ENCODE results near the gene ARHGEF7. TPM values are rescaled to one million over a fixed set of nuclear protein-coding genes. Genes with fewer than 3 reads are reported as not detected.
A peak's percentile ranks its signal among the peaks of the same experiment; 100 is the strongest.

ARHGEF7 gene
- total and polyA plus RNA-seq, 4 donors, result 16.2 to 132 (median 100) TPM

DNA sequence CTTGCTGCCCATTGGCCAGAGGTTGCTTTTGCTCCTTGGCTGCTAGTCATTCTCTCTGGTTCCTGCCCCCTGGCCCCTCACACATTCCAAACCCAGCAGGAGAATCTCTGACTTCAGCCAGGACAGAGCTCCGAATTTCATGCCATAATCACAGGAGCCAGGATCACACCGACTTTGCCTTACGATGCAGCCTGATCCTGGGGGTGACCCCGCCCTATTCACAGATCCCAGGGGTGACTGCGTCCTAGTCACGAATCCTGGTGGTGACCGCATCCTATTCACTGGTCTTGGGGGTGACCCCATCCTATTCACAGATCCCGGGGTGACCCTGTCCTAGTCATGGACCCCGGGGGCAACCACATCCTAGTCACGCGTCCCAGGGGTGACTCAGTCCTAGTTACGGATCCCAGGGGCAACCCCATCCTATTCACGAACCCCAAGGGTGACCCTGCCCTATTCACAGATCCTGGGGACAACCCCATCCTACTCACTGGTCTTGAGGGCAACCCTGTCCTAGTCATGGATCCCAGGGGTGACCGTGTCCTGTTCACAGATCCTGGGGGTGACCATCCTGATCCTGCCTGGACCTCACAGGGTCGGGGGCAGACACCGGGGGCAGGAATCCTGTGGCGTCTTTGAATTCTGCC is 198.0 kb downstream of the ARHGEF7 start:
- 97 to 98% methylated on average over 17 of the region's 17 CpGs for WGBS, 2 donors
- Histone ChIP-seq H3K27ac (ENCODE audit: low read depth in 1 of 2, low read length in 2 of 2) (no peak overlapping the region), H3K36me3 (ENCODE audit: control insufficient read depth in 1 of 2, insufficient read depth in 2 of 2, low read length in 1 of 2) (peaks cover 0 to 1% of the 10 kb centered on the region in 2 donors), H3K9me3 (ENCODE audit: control insufficient read depth, low read length) (no peaks in the 10 kb centered on the region), H3K4me1 (ENCODE audit: control insufficient read depth in 1 of 2, insufficient read depth in 2 of 2, low read length in 2 of 2) (no peaks in the 10 kb centered on the region), H3K27me3 (ENCODE audit: control insufficient read depth in 1 of 2, insufficient read depth in 2 of 2, low read length in 1 of 2) (no peaks in the 10 kb centered on the region), H3K4me3 (ENCODE audit: low read length in 2 of 2) (no peak overlapping the region)
- ATAC-seq (ENCODE audit: low FRiP score) (no peak), DNase-seq (no peak)
- intact Hi-C loops (cut with DNase I), result no loop called here

DNA sequence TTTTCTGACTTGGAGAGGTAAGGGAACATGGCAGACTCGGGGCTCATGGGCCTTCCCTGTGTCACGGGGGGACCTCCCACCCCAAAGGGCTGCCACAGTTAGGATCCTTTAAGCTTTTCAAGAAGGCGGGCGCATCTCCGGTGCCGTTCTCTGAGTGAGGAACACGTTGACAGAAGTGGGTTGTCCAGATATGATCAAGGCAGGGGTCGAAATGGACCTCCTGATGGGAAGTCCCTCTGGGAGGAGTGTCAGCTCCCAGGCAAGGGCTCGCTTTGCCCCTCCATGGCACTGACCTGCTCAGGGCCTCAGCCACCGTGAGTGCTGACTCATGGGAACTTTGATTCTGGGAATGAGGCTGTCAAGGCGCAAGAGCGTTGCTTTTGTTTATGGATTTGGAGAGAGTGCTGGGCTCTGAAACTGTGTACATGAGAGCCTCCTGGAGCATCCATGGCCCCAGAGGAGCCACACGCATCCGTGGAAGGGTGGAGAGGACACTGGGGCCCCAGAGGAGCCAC is 198.9 kb downstream of the ARHGEF7 start:
- no peak for ATAC-seq (ENCODE audit: low FRiP score)
- intact Hi-C loops (cut with DNase I), result no loop called here
- Histone ChIP-seq H3K4me1 (ENCODE audit: control insufficient read depth in 1 of 2, insufficient read depth in 2 of 2, low read length in 2 of 2) (no peaks in the 10 kb centered on the region), H3K9me3 (ENCODE audit: control insufficient read depth, low read length) (no peaks in the 10 kb centered on the region), H3K4me3 (ENCODE audit: low read length in 2 of 2) (no peak overlapping the region), H3K27me3 (ENCODE audit: control insufficient read depth in 1 of 2, insufficient read depth in 2 of 2, low read length in 1 of 2) (no peaks in the 10 kb centered on the region), H3K36me3 (ENCODE audit: control insufficient read depth in 1 of 2, insufficient read depth in 2 of 2, low read length in 1 of 2) (peaks cover 0 to 1% of the 10 kb centered on the region in 2 donors), H3K27ac (ENCODE audit: low read depth in 1 of 2, low read length in 2 of 2) (no peak overlapping the region)
- 79 to 82% methylated on average over 14 of the region's 14 CpGs for WGBS, 2 donors
- no peak for DNase-seq

DNA sequence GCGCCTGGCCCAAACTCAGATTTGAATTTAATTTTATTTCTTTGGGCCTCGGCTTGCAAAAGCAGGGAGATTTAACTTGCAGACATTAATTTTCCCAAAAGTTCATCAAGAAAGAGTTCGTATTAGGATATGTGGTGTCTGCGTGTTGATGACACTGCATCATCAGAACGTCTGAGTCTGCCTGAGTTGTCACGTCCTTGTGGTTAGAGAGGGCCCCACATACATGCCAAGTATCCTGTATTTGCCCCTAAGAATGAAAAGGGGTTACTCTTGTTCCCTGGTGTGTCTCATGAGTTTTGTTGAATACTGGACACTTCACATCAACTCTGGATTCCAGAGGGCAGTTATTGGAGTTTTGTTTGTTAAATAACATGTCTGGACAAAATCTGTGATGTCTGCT is 199.7 kb downstream of the ARHGEF7 start:
- H3K27me3 ChIP-seq (ENCODE audit: control insufficient read depth in 1 of 2, insufficient read depth in 2 of 2, low read length in 1 of 2), result no peaks in the 10 kb centered on the region
- H3K4me3 ChIP-seq (ENCODE audit: low read length in 2 of 2), result no peak overlapping the region
- peaks cover 0 to 1% of the 10 kb centered on the region in 2 donors for H3K36me3 ChIP-seq (ENCODE audit: control insufficient read depth in 1 of 2, insufficient read depth in 2 of 2, low read length in 1 of 2)
- 79 to 85% methylated on average over 6 of the region's 6 CpGs for WGBS, 2 donors
- H3K9me3 ChIP-seq (ENCODE audit: control insufficient read depth, low read length), result no peaks in the 10 kb centered on the region
- H3K27ac ChIP-seq (ENCODE audit: low read depth in 1 of 2, low read length in 2 of 2), result no peak overlapping the region
- H3K4me1 ChIP-seq (ENCODE audit: control insufficient read depth in 1 of 2, insufficient read depth in 2 of 2, low read length in 2 of 2), result no peaks in the 10 kb centered on the region
- ATAC-seq (ENCODE audit: low FRiP score) (no peak), DNase-seq (no peak)
- intact Hi-C loops (cut with DNase I), result no loop called here

DNA sequence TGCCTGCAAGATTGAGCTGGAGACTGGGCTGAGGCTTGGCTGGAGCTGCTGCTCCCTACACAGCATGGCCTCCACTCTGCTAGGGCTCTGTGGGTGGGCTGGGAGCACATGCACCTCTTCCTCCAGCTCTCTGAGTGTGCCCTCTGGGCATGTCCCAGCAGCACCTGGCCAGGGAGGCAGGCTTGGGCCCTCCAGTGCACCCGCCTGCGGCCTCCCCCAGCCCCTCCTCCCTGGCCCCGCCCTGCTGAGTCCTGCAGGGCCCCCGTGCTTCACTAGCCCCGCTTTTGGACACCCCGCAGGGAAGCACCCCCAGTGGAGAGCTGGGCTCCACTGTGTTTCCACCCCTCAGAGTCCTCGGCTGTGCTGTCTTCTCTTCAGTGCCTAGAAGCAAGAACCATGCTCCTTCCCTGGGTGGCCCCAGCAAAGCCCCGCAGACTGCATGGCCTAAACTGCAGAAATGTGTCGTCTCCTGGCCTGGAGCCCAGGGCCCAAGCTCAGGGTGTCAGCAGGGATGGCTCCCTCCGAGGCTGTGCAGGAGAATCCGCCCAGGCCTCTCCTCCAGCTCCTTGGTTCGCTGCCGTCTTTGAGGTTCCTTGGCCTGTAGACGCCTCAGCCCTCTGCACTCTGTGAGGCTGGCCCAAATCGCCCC is 200.4 kb downstream of the ARHGEF7 start:
- no peaks in the 10 kb centered on the region for H3K9me3 ChIP-seq (ENCODE audit: control insufficient read depth, low read length)
- peaks cover 0 to 1% of the 10 kb centered on the region in 2 donors for H3K36me3 ChIP-seq (ENCODE audit: control insufficient read depth in 1 of 2, insufficient read depth in 2 of 2, low read length in 1 of 2)
- H3K27ac ChIP-seq (ENCODE audit: low read depth in 1 of 2, low read length in 2 of 2), result peak overlapping the region in 1 of 2 donors; percentile 8
- ATAC-seq (ENCODE audit: low FRiP score) (peak; percentile 16), DNase-seq (no peak)
- 71 to 77% methylated on average over 15 of the region's 15 CpGs for WGBS, 2 donors
- no peaks in the 10 kb centered on the region for H3K4me1 ChIP-seq (ENCODE audit: control insufficient read depth in 1 of 2, insufficient read depth in 2 of 2, low read length in 2 of 2)
- intact Hi-C loops (cut with DNase I), result no loop called here
- no peaks in the 10 kb centered on the region for H3K27me3 ChIP-seq (ENCODE audit: control insufficient read depth in 1 of 2, insufficient read depth in 2 of 2, low read length in 1 of 2)
- no peak overlapping the region for H3K4me3 ChIP-seq (ENCODE audit: low read length in 2 of 2)

DNA sequence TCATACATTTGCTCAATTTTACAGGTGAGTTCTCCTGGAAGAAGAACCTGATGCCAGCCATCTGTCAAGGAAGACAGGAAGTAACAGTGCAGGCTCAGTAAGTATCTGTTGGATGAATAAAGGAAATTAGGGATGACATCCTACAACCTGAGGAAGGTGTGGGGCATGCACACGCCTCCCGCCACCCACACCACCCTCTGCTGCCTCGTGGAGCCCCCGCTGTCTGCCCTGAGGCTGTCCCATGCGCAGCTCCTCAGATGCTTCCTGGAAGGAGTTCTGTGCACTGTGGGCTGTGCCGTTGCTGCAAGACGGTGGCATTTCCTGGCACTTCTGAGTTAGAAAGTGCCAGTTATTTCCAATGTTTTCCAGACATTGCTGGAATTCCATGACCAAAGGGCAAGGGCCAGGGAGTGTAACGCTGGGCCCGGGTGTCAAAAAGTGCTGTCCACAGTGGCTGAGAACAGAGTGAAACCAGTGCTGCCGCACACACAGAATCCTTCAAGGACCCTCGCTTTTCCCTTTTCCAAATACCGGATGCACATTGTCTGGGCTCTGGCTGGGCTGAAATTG is 201.1 kb downstream of the ARHGEF7 start:
- Histone ChIP-seq H3K4me3 (ENCODE audit: low read length in 2 of 2) (no peak overlapping the region), H3K27me3 (ENCODE audit: control insufficient read depth in 1 of 2, insufficient read depth in 2 of 2, low read length in 1 of 2) (no peaks in the 10 kb centered on the region), H3K27ac (ENCODE audit: low read depth in 1 of 2, low read length in 2 of 2) (peak overlapping the region in 1 of 2 donors; percentile 4), H3K36me3 (ENCODE audit: control insufficient read depth in 1 of 2, insufficient read depth in 2 of 2, low read length in 1 of 2) (peaks cover 0 to 1% of the 10 kb centered on the region in 2 donors), H3K9me3 (ENCODE audit: control insufficient read depth, low read length) (no peaks in the 10 kb centered on the region), H3K4me1 (ENCODE audit: control insufficient read depth in 1 of 2, insufficient read depth in 2 of 2, low read length in 2 of 2) (no peaks in the 10 kb centered on the region)
- intact Hi-C loops (cut with DNase I), result no loop called here
- ATAC-seq (ENCODE audit: low FRiP score), result no peak
- DNase-seq, result no peak
- WGBS, 2 donors, result 27 to 40% methylated on average over 12 of the region's 12 CpGs

DNA sequence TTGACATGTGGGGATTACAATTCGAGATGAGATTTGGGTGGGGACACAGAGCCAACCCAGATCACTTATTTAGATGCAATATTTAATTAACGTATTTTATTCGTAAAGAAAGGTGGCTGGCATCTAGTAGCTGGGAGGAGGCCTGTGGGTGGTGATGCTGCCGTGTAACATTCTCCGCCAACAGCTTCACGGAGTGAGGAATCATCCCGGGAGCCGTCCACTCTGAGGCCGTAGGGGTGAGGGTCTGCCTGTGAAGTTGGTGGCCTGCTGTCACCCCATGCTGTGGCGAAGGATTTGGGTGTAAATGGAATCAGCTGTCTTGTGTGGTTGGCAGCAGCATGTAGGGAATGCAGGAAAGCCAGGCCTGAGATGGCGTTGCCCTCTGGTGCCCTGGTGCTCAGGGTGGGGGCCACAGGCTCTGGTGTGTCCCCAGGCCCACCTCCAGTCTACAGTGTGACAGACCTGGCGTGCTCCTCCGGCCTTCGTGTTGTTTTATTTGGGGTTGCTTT is 202.0 kb downstream of the ARHGEF7 start:
- Histone ChIP-seq H3K27me3 (ENCODE audit: control insufficient read depth in 1 of 2, insufficient read depth in 2 of 2, low read length in 1 of 2) (no peaks in the 10 kb centered on the region), H3K9me3 (ENCODE audit: control insufficient read depth, low read length) (no peaks in the 10 kb centered on the region), H3K4me3 (ENCODE audit: low read length in 2 of 2) (no peak overlapping the region), H3K27ac (ENCODE audit: low read depth in 1 of 2, low read length in 2 of 2) (no peak overlapping the region), H3K36me3 (ENCODE audit: control insufficient read depth in 1 of 2, insufficient read depth in 2 of 2, low read length in 1 of 2) (peaks cover 0 to 1% of the 10 kb centered on the region in 2 donors), H3K4me1 (ENCODE audit: control insufficient read depth in 1 of 2, insufficient read depth in 2 of 2, low read length in 2 of 2) (no peaks in the 10 kb centered on the region)
- DNase-seq (no peak), ATAC-seq (ENCODE audit: low FRiP score) (no peak)
- intact Hi-C loops (cut with DNase I), result no loop called here
- WGBS, 2 donors, result 93% methylated on average over 14 of the region's 14 CpGs

DNA sequence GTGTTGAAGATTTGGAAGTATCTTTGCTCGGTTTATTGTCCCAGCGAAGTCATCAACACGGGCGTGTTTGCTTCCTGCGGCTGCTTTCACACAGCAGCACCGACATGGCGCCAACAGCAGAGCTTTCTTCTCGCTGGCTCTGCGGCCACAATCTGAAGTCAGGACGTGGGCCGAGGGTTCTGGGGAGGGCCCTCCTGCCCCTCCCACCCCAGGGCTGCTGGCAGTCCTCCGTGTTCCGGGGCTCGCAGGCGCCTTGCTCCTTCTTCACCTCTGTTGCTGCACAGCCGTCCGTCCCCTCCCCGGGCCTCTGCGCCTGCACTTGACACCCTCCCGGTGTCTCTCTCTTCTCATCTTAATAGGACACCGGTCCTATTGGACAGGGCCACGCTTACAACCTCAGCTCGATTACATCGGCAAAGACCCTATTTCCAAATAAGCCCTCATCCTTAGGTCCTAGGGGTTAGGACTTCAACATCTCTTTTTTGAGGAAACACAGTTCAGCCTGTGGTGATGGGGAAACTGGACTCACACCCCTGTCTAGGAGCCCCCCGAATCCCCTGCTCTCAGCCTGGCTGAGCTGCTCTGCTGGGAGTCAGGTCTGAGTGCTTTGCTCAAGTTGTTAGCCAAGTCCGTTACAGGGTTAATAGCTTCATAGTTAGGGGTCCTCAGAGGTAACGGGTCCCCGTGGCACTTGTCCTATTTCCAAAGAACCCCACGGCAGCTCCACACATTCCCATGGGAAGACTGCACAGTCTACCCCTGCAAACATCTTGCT is 202.6 kb downstream of the ARHGEF7 start:
- ATAC-seq (ENCODE audit: low FRiP score), result no peak

DNA sequence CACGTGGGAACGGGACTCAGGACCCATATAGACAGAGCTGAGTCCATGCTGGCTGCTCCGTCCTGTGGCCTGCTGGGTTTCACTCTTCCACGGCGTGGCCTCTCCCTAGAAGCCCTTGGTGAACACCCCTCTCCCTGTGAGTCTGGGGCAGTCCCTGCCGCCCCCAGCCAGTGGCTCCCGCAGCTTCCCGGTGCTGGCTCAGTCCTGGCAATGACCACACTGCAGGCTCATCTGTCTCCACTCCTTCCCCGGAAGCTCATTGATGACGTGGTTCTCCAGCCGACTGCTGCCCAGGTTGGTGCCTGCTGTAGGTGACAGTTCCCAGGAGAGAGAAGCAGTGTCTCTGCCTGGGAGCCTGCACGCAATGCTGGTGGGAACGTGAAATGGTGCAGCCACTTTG is 203.3 kb downstream of the ARHGEF7 start:
- H3K4me3 ChIP-seq (ENCODE audit: low read length in 2 of 2), result no peak overlapping the region
- H3K9me3 ChIP-seq (ENCODE audit: control insufficient read depth, low read length), result no peaks in the 10 kb centered on the region
- ATAC-seq (ENCODE audit: low FRiP score) (no peak), DNase-seq (no peak)
- no peaks in the 10 kb centered on the region for H3K36me3 ChIP-seq (ENCODE audit: control insufficient read depth in 1 of 2, insufficient read depth in 2 of 2, low read length in 1 of 2)
- H3K27ac ChIP-seq (ENCODE audit: low read depth in 1 of 2, low read length in 2 of 2), result no peak overlapping the region
- H3K27me3 ChIP-seq (ENCODE audit: control insufficient read depth in 1 of 2, insufficient read depth in 2 of 2, low read length in 1 of 2), result no peaks in the 10 kb centered on the region
- 67 to 80% methylated on average over 13 of the region's 13 CpGs for WGBS, 2 donors
- intact Hi-C loops (cut with DNase I), result no loop called here
- no peaks in the 10 kb centered on the region for H3K4me1 ChIP-seq (ENCODE audit: control insufficient read depth in 1 of 2, insufficient read depth in 2 of 2, low read length in 2 of 2)

More for the DNA sequence above, 202.6 kb downstream of the ARHGEF7 start:
- Histone ChIP-seq H3K27me3 (ENCODE audit: control insufficient read depth in 1 of 2, insufficient read depth in 2 of 2, low read length in 1 of 2) (no peaks in the 10 kb centered on the region), H3K9me3 (ENCODE audit: control insufficient read depth, low read length) (no peaks in the 10 kb centered on the region), H3K4me1 (ENCODE audit: control insufficient read depth in 1 of 2, insufficient read depth in 2 of 2, low read length in 2 of 2) (no peaks in the 10 kb centered on the region), H3K27ac (ENCODE audit: low read depth in 1 of 2, low read length in 2 of 2) (no peak overlapping the region), H3K4me3 (ENCODE audit: low read length in 2 of 2) (no peak overlapping the region), H3K36me3 (ENCODE audit: control insufficient read depth in 1 of 2, insufficient read depth in 2 of 2, low read length in 1 of 2) (no peaks in the 10 kb centered on the region)
- DNase-seq, result no peak
- 82 to 87% methylated on average over 28 to 29 of the region's 29 CpGs for WGBS, 2 donors
- intact Hi-C loops (cut with DNase I), result no loop called here
